ENCODE measurements around the gene ALKBH3. TPM values are rescaled to one million over a fixed set of nuclear protein-coding genes. Genes with fewer than 3 reads are reported as not detected.

ALKBH3 gene
- total and polyA plus RNA-seq, 2 of the 13 experiments (the other 11 are each of a cell fraction or from before 2014, with no cell fraction given): 17.8 to 36.1 TPM

GRCh38 chr11:43880640-43881159 is at the start of gene ALKBH3 (continued):
- TF ChIP-seq HOXA3 (CRISPR knock-in tag; IDR thresholded peaks at IDR 0.05) (peak; percentile 97), ATF5 (CRISPR knock-in tag; IDR thresholded peaks at IDR 0.05; ENCODE audit: low read depth) (peak; percentile 87; the same call in 1 of the 2 replicates), EED (CRISPR knock-in tag; IDR thresholded peaks at IDR 0.05) (peak; percentile 98), ZNF569 (CRISPR knock-in tag; IDR thresholded peaks at IDR 0.05; ENCODE audit: borderline replicate concordance) (0 out of 2 replicates have a peak, but pooled peaks have one; percentile 78), BCLAF1 (IDR thresholded peaks at IDR 0.05) (no peak), ZMAT5 (CRISPR knock-in tag; IDR thresholded peaks at IDR 0.05; ENCODE audit: borderline replicate concordance, low read depth) (no peak), MEIS1 (CRISPR knock-in tag; IDR thresholded peaks at IDR 0.05; ENCODE audit: borderline replicate concordance) (0 out of 2 replicates have a peak, but pooled peaks have one; percentile 10), GZF1 (CRISPR knock-in tag; IDR thresholded peaks at IDR 0.05) (0 out of 2 replicates have a peak, but pooled peaks have one; percentile 73), ZNF552 (CRISPR knock-in tag; IDR thresholded peaks at IDR 0.05; ENCODE audit: borderline replicate concordance) (peak; percentile 94; the same call in 1 of the 2 replicates), ZNF136 (CRISPR knock-in tag; IDR thresholded peaks at IDR 0.05; ENCODE audit: low read depth) (0 out of 2 replicates have a peak, but pooled peaks have one; percentile 43), SAFB2 (CRISPR knock-in tag; IDR thresholded peaks at IDR 0.05; ENCODE audit: borderline replicate concordance, low read depth) (0 out of 2 replicates have a peak, but pooled peaks have one; percentile 31), BRCA1 (CRISPR knock-in tag; IDR thresholded peaks at IDR 0.05) (no peak), ZNF17 (CRISPR knock-in tag; IDR thresholded peaks at IDR 0.05) (no peak), ZFYVE20 (CRISPR knock-in tag; IDR thresholded peaks at IDR 0.05; ENCODE audit: borderline replicate concordance, low read depth) (no peak), SOX6 (IDR thresholded peaks at IDR 0.05) (no peak), SOX6 (CRISPR knock-in tag; IDR thresholded peaks at IDR 0.05) (peak; percentile 57), NR0B2 (CRISPR knock-in tag; IDR thresholded peaks at IDR 0.05) (peak; percentile 57; the same call in 1 of the 2 replicates), NCOA1 (CRISPR knock-in tag; IDR thresholded peaks at IDR 0.05) (no peak), MAX (IDR thresholded peaks at IDR 0.05) (peak; percentile 83), HMGXB4 (CRISPR knock-in tag; IDR thresholded peaks at IDR 0.05; ENCODE audit: borderline replicate concordance in 1 of 2, low read depth in 1 of 2) (peak; percentile 86 to 92; a peak in 3 of 4 replicates), CBX1 (IDR thresholded peaks at IDR 0.05; ENCODE audit: low read depth) (peak; percentile 100), ZNF24 (IDR thresholded peaks at IDR 0.05) (no peak), RFX1 (IDR thresholded peaks at IDR 0.05) (no peak), ZZZ3 (CRISPR knock-in tag; IDR thresholded peaks at IDR 0.05; ENCODE audit: borderline replicate concordance) (peak; percentile 85; the same call in 1 of the 2 replicates)
